SK-N-MC (cell line): ENCODE results near the gene DUSP3.

Source experiments
- EZH2 ChIP-seq: fragments of 200-600 bp; sonication (generic); IDR thresholded peaks from one replicate; pipeline ENCODE4 v1.6.1; 2017; ENCODE audit warnings: antibody characterized with exemption
- POLR2AphosphoS5 ChIP-seq: IDR thresholded peaks from 2 replicates; pipeline ENCODE4 v1.6.1; 2012; ENCODE audit warnings: mild to moderate bottlenecking, low read depth, low read length, borderline replicate concordance

DNA sequence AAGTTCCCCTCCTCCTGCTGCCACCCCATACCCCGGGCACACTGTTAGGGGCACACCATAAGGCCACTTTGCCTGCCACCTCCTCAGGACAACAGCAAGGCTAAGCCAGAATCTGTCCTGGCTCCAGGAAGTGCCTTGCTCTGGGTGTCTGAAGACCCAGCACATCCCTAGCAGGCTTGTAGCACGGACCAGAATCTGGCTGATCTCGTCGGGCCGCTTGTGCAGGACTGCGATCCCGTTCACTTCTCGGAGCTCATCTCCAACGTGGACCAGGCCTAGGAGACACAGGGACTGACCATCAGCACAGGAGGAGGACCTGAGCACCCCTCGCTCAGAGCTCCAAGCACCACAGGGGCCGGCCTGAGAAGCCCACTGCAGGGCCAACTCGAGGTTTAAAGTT is 46.8 kb upstream of the DUSP3 start:
- TF ChIP-seq POLR2AphosphoS5 (no peak), EZH2 (no peak)
